Heart right ventricle (tissue), 16 donors: ENCODE data around the gene TBC1D2. TPM values are rescaled to one million over a fixed set of nuclear protein-coding genes. Genes with fewer than 3 reads are reported as not detected.

ENCODE experiments used
- ATAC-seq, 8 donors: fragments of 200-7000 bp; cut with Tn5 transposase; one replicate each; pipeline ENCODE4 v1.9.1; 2020; ENCODE audit warnings: mild to moderate bottlenecking in 8 of 8, moderate library complexity in 8 of 8, moderate number of reproducible peaks in 1 of 8
- DNase-seq, 2 donors: peaks; one replicate each; pipeline ENCODE4 v3.0.0-alpha.2; 2020
- H3K27ac ChIP-seq, 10 donors: fragments of 200-600 bp; sonication (generic) in 2 of 10; one replicate each; pipeline versions ENCODE4 v1.5.0 to v1.8.0; 2020 to 2022; ENCODE audit warnings: mild to moderate bottlenecking in 3 of 10
- H3K27me3 ChIP-seq, 7 donors: fragments of 200-600 bp; one replicate each; pipeline ENCODE4 v1.8.0; 2021 to 2022; ENCODE audit warnings: mild to moderate bottlenecking in 2 of 7
- H3K36me3 ChIP-seq, 9 donors: fragments of 200-600 bp; sonication (generic) in 1 of 9; one replicate each; pipeline versions ENCODE4 v1.5.0 to v1.8.0; 2020 to 2022; ENCODE audit warnings: mild to moderate bottlenecking in 2 of 9
- H3K4me1 ChIP-seq, 9 donors: fragments of 200-600 bp; sonication (generic) in 1 of 9; one replicate each; pipeline versions ENCODE4 v1.5.0 to v1.8.0; 2020 to 2022; ENCODE audit warnings: mild to moderate bottlenecking in 4 of 9
- H3K4me3 ChIP-seq, 10 donors: fragments of 200-600 bp; sonication (generic) in 2 of 10; one replicate each; pipeline versions ENCODE4 v1.5.0 to v1.8.0; 2020 to 2022; ENCODE audit warnings: mild to moderate bottlenecking in 7 of 10, moderate library complexity in 2 of 10
- H3K9me3 ChIP-seq, 11 donors: fragments of 200-600 bp in 10 of 11; sonication (generic) in 2 of 11; one replicate each; pipeline versions ENCODE4 v1.5.0 to v1.8.0; 2013 to 2022; ENCODE audit warnings: mild to moderate bottlenecking in 2 of 11, control low read depth in 1 of 11, moderate library complexity in 1 of 11
- WGBS, 2 donors: extraction: QIAGEN DNeasy Blood & Tissue Kit; methylation state at CpG; one replicate each; pipeline ENCODE4 v1.1.7; 2013; ENCODE audit warnings: inconsistent platforms in 1 of 2; 5-methylcytosine and 5-hydroxymethylcytosine counted together
- intact Hi-C, 10 donors: fragments of 100-400 bp; cut with DNase I; formaldehyde crosslinking; loops; one replicate each; pipeline versions ENCODE4 v1.11.1 to v1.14.2; 2022
- polyA plus RNA-seq, 2 donors: library from polyadenylated mRNA; stranded (reverse); fragments of 200-250 nt; gene quantifications; one replicate each; pipeline ENCODE4 v1.2.3, GENCODE V29; 2013
- total RNA-seq, 10 donors: library from RNA; stranded (reverse); fragmentation: NEBNext Ultra II Directional in 3 of 10; extraction: Animal tissue kit (Norgen Biotek cat#: 25700) in 3 of 10; gene quantifications; one replicate each; pipeline versions ENCODE4 v1.2.1 to v1.2.4, GENCODE V29; 2021 to 2023
- TF ChIP-seq, protein P1 (sequence below), 9 donors: fragments of 200-600 bp; sonication (generic) in 2 of 9; IDR thresholded peaks; one replicate each; pipeline versions ENCODE4 v1.5.0 to v1.8.0; 2021 to 2022; ENCODE audit warnings: antibody characterized with exemption in 9 of 9, mild to moderate bottlenecking in 5 of 9, moderate library complexity in 1 of 9
- donor health status: Arrhythmogenic right ventricular cardiomyopathy.
- donor health status: ischemic (EF 13 %, LVEDD 7.1; RV severe dilation, severe dysfunction).
- donor health status: healthy with polysubstance abuse.
- donor health status: DM: no; HTN: yes; CAD: no.
- donor health status: DM: no; HTN: no; CAD: no.
- donor health status: ischemic (EF 25% LVEDD 6.9; RV normal size, moderate dysfunction).
- donor health status: ischemic (EF 25% LVEDD 5.7; RV mildly dilated, moderate dysfunction).
- donor health status: healthy.
- donor health status: DM: yes; HTN: yes; CAD: no.
- donor health status: Ischemic cardiomyopathy.
- donor health status: ischemic (EF 35%, LVEDD 5.7; RV mildly dilated, moderate dysfunction).
- donor health status: nonischemic (EF 11% LVEDD 7.7; RV severe dilation, severe dysfunction).
- donor health status: DM: yes; HTN: yes; CAD: no.
- donor health status: PGD.
- donor health status: ischemic (EF 29% LVEDD 5.4; RV normal size, mild dysfunction).
- donor health status: nonischemic (EF 23%, LVEDD 6.1; RV moderate dilation, normal function).

The TBC1D2 gene
- total and polyA plus RNA-seq, 12 donors = 0.49 to 4.3 (median 1.9) TPM

DNA sequence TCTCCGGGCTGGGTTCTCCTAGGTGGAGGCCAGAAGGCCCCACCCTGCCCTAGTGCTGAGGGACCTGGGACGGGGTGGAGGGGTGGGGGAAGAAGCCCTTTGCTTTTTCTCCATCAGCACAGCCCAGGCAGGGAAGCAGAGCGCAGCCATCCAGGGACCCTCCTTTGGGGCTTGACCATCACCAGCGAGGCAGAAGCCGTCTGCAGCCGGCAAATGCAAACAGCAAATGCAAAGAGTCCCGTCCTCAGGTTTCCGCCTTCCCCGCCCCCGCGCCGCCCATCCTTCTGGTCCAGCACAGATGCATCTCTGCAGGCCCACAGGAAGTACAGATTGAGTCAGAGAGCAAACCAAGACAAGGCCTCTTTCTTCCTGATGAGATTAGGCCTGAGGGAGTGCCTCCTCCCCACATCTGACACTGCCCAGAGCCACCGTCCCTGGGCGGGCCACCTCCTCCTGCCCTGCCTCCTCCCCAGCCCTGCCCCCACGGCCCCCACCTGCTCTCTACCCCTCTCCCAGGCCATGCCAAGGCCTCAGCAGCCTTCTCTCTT is 86.4 kb downstream of the TBC1D2 start:
- peak overlapping the region in 3 of 10 donors; percentile 21 to 43 (median 21) for H3K27ac ChIP-seq
- intact Hi-C loops = no loop called here
- H3K9me3 ChIP-seq = no peaks in the 10 kb centered on the region
- no peak overlapping the region for H3K4me3 ChIP-seq
- H3K4me1 ChIP-seq = peaks cover 0 to 12% (median 0%) of the 10 kb centered on the region in 9 donors
- DNase-seq (peak; percentile 29 to 47), ATAC-seq (peak in 7 of 8 donors; percentile 76 to 91 (median 84))
- TF ChIP-seq, protein P1, sequence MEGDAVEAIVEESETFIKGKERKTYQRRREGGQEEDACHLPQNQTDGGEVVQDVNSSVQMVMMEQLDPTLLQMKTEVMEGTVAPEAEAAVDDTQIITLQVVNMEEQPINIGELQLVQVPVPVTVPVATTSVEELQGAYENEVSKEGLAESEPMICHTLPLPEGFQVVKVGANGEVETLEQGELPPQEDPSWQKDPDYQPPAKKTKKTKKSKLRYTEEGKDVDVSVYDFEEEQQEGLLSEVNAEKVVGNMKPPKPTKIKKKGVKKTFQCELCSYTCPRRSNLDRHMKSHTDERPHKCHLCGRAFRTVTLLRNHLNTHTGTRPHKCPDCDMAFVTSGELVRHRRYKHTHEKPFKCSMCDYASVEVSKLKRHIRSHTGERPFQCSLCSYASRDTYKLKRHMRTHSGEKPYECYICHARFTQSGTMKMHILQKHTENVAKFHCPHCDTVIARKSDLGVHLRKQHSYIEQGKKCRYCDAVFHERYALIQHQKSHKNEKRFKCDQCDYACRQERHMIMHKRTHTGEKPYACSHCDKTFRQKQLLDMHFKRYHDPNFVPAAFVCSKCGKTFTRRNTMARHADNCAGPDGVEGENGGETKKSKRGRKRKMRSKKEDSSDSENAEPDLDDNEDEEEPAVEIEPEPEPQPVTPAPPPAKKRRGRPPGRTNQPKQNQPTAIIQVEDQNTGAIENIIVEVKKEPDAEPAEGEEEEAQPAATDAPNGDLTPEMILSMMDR (IDR thresholded peaks at IDR 0.05) = no peak
- no peaks in the 10 kb centered on the region for H3K36me3 ChIP-seq
- peaks cover 0 to 11% (median 3%) of the 10 kb centered on the region in 7 donors for H3K27me3 ChIP-seq
- WGBS, 2 donors = 25 to 34% methylated on average over 15 of the region's 15 CpGs

DNA sequence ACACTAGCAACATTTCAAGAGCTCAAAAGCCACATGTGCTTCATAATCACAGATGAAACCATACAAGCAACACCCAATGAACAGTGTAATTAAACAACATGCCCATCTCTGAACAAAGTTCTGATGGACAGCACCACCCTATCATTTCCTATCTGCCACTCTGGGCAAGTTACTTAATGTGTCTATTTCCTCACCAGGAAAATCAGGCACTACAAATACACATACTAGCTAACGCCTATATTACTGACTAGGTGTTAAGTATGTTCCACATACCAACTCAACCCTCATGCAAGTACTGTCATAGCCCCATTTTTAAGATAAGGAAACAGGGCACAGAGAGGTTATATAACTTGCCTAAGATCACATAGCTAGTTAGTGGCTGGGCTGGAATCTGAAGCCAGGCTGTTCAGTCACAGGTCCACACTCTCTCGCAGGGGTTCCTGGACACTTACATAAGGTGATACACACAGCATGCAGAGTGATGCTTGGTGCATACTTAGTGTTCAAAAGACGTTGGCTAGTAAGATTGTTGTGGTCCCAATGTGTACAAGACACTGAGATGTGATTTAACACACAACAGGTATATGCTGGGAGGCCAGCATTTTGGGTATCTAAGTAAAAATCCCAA is 87.2 kb downstream of the TBC1D2 start:
- DNase-seq (no peak), ATAC-seq (no peak)
- WGBS, 2 donors = 82 to 87% methylated on average over 3 of the region's 3 CpGs
- Histone ChIP-seq H3K27me3 (peaks cover 0 to 11% (median 3%) of the 10 kb centered on the region in 7 donors), H3K27ac (peak overlapping the region in 1 of 10 donors; percentile 28), H3K36me3 (no peaks in the 10 kb centered on the region), H3K4me3 (no peak overlapping the region), H3K4me1 (peaks cover 0 to 12% (median 0%) of the 10 kb centered on the region in 9 donors), H3K9me3 (no peaks in the 10 kb centered on the region)
- intact Hi-C loops = no loop called here
- TF ChIP-seq, protein P1 (IDR thresholded peaks at IDR 0.05) = no peak

DNA sequence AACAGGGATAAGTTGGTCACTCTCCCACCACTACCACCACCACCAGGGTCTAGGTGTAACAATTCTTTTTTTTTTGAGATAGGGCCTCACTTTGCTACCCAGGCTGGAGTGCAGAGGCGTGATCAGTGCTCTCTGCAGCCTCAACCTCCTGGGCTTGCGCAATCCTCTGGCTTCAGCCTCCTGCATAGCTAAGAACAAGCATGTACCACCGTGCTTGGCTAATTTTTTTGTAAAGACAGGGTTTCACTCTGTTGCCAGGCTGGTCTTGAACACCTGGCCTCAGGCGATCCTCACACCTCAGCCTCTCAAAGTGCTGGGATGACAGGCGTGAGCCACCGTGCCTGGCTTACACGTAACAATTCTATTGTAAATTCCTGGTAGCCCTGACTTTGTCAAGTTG is 90.5 kb downstream of the TBC1D2 start:
- Histone ChIP-seq H3K4me1 (peaks cover 0 to 12% (median 0%) of the 10 kb centered on the region in 9 donors), H3K27ac (no peak overlapping the region), H3K27me3 (no peaks in the 10 kb centered on the region), H3K4me3 (no peak overlapping the region), H3K9me3 (no peaks in the 10 kb centered on the region), H3K36me3 (no peaks in the 10 kb centered on the region)
- ATAC-seq (no peak), DNase-seq (no peak)
- WGBS, 2 donors = 83 to 88% methylated on average over 7 of the region's 7 CpGs
- TF ChIP-seq, protein P1 (IDR thresholded peaks at IDR 0.05) = no peak
- intact Hi-C loops = no loop called here

DNA sequence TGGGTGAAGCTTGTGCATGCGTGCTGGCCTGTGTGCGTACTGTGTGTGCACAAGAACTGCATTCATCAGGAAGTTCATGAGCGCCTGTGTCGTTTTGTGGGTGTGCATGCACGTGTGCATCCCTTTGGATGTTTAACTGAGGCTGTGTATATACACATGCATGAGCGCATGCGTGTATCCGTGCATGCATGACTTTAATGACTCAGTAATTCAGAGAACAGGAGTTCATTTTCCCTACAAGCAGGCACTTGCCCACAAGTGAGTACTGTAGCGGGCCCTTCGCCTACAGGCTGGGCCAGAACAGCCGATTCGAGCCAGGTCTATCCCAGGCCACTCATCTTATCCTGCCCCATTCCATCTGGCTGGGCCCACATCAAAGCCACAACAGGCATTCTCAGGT is 92.8 kb downstream of the TBC1D2 start:
- TF ChIP-seq, protein P1 (IDR thresholded peaks at IDR 0.05) = no peak
- DNase-seq (no peak), ATAC-seq (no peak)
- no peaks in the 10 kb centered on the region for H3K4me1 ChIP-seq
- 96 to 97% methylated on average over 12 of the region's 12 CpGs for WGBS, 2 donors
- no peak overlapping the region for H3K4me3 ChIP-seq
- no peak overlapping the region for H3K27ac ChIP-seq
- H3K27me3 ChIP-seq = no peaks in the 10 kb centered on the region
- no peaks in the 10 kb centered on the region for H3K36me3 ChIP-seq
- no peaks in the 10 kb centered on the region for H3K9me3 ChIP-seq
- intact Hi-C loops = no loop called here
